ENCODE measurements around the gene ATP6V1B1. TPM values are rescaled to one million over a fixed set of nuclear protein-coding genes. Genes with fewer than 3 reads are reported as not detected.
A peak's percentile ranks its signal among the peaks of the same experiment; 100 is the strongest.

Gene ATP6V1B1
- total and polyA plus RNA-seq, 2 of the 13 experiments (the other 11 are each of a cell fraction or from before 2014, with no cell fraction given), result 0.58 to 1.6 TPM

DNA sequence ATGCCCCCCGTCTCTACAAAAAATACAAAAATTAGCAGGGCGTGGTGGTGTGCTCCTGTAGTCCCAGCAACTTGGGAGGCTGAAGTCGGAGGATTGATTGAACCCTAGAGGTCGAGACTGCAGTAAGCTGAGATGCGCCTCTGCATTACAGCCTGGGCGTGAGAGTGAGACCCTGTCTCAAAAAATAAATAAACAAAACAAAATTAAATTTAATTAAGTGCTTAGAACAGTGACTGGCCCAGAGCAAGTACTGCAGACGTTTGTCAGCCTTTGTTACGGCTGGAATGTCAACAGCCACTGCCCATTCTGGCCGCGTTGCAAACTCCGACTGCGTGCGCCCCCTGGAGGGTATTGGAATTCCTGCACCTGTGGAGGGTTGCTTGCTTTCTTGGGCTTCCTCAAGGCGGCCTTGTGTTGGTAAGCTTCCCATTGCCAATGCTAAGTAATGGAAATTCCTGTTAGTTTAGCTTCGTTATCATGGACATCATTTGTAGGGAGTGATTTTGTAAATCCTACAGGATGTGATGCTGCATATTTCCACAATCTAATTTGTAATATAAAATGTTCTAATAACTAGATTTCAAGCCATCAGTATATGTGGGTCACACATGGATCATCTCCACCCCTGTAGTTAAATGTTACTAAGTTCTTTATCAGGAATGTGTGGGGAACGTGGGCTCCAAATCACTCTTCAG lies 15.9 kb upstream of the ATP6V1B1 start (continued):
- peak; percentile 78; the same call in 1 of the 2 replicates for TF ChIP-seq ZNF44 (CRISPR knock-in tag; IDR thresholded peaks at IDR 0.05)
- peak; percentile 100 for TF ChIP-seq TEAD3 (CRISPR knock-in tag; optimal IDR thresholded peaks at IDR 0.05; ENCODE audit: borderline replicate concordance)
- 0 out of 2 replicates have a peak, but pooled peaks have one; percentile 38 for TF ChIP-seq GLI4 (CRISPR knock-in tag; IDR thresholded peaks at IDR 0.05; ENCODE audit: borderline replicate concordance)
- 0 out of 2 replicates have a peak, but pooled peaks have one; percentile 14 for TF ChIP-seq SRF (IDR thresholded peaks at IDR 0.05; ENCODE audit: low read depth, low read length)
- peak; percentile 84 for TF ChIP-seq ZNF792 (CRISPR knock-in tag; IDR thresholded peaks at IDR 0.05)
- TF ChIP-seq, protein P1, sequence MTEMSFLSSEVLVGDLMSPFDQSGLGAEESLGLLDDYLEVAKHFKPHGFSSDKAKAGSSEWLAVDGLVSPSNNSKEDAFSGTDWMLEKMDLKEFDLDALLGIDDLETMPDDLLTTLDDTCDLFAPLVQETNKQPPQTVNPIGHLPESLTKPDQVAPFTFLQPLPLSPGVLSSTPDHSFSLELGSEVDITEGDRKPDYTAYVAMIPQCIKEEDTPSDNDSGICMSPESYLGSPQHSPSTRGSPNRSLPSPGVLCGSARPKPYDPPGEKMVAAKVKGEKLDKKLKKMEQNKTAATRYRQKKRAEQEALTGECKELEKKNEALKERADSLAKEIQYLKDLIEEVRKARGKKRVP (CRISPR knock-in tag; IDR thresholded peaks at IDR 0.05), result no peak
- peak; percentile 77; the same call in 1 of the 2 replicates for TF ChIP-seq ZNF205 (CRISPR knock-in tag; IDR thresholded peaks at IDR 0.05)
- TF ChIP-seq PHF5A (CRISPR knock-in tag; IDR thresholded peaks at IDR 0.05; ENCODE audit: low read depth, unreplicated experiment), result peak; percentile 41
- no peak for TF ChIP-seq GZF1 (CRISPR knock-in tag; IDR thresholded peaks at IDR 0.05)
- TF ChIP-seq FOXA1 (IDR thresholded peaks at IDR 0.05), result peak; percentile 47; the same call in 1 of the 2 replicates
- TF ChIP-seq FOXA1 (CRISPR knock-in tag; IDR thresholded peaks at IDR 0.05), result peak; percentile 99
- peak; percentile 58; the same call in 1 of the 2 replicates for TF ChIP-seq ZNF772 (CRISPR knock-in tag; IDR thresholded peaks at IDR 0.05)
- peak; percentile 33; the same call in 1 of the 2 replicates for TF ChIP-seq HMG20A (CRISPR knock-in tag; IDR thresholded peaks at IDR 0.05; ENCODE audit: borderline replicate concordance)
- TF ChIP-seq ZNF350 (CRISPR knock-in tag; IDR thresholded peaks at IDR 0.05; ENCODE audit: borderline replicate concordance, low read depth), result 0 out of 2 replicates have a peak, but pooled peaks have one; percentile 46
- peak; percentile 59; the same call in 1 of the 2 replicates for TF ChIP-seq TSC22D2 (CRISPR knock-in tag; IDR thresholded peaks at IDR 0.05; ENCODE audit: borderline replicate concordance)
- TF ChIP-seq ZMAT3 (CRISPR knock-in tag; conservative IDR thresholded peaks at IDR 0.05), result 0 out of 2 replicates have a peak, but pooled peaks have one; percentile 55
- peak; percentile 68; the same call in 1 of the 2 replicates for TF ChIP-seq GATAD2A (CRISPR knock-in tag; IDR thresholded peaks at IDR 0.05)
- TF ChIP-seq, protein P2, sequence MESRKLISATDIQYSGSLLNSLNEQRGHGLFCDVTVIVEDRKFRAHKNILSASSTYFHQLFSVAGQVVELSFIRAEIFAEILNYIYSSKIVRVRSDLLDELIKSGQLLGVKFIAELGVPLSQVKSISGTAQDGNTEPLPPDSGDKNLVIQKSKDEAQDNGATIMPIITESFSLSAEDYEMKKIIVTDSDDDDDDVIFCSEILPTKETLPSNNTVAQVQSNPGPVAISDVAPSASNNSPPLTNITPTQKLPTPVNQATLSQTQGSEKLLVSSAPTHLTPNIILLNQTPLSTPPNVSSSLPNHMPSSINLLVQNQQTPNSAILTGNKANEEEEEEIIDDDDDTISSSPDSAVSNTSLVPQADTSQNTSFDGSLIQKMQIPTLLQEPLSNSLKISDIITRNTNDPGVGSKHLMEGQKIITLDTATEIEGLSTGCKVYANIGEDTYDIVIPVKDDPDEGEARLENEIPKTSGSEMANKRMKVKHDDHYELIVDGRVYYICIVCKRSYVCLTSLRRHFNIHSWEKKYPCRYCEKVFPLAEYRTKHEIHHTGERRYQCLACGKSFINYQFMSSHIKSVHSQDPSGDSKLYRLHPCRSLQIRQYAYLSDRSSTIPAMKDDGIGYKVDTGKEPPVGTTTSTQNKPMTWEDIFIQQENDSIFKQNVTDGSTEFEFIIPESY (CRISPR knock-in tag; IDR thresholded peaks at IDR 0.05), result peak; percentile 61; the same call in 1 of the 2 replicates
- TF ChIP-seq, protein P3, sequence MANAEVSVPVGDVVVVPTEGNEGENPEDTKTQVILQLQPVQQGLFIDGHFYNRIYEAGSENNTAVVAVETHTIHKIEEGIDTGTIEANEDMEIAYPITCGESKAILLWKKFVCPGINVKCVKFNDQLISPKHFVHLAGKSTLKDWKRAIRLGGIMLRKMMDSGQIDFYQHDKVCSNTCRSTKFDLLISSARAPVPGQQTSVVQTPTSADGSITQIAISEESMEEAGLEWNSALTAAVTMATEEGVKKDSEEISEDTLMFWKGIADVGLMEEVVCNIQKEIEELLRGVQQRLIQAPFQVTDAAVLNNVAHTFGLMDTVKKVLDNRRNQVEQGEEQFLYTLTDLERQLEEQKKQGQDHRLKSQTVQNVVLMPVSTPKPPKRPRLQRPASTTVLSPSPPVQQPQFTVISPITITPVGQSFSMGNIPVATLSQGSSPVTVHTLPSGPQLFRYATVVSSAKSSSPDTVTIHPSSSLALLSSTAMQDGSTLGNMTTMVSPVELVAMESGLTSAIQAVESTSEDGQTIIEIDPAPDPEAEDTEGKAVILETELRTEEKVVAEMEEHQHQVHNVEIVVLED (CRISPR knock-in tag; IDR thresholded peaks at IDR 0.05; ENCODE audit: borderline replicate concordance), result peak; percentile 26; the same call in 1 of the 2 replicates
- TF ChIP-seq KDM2A (CRISPR knock-in tag; IDR thresholded peaks at IDR 0.05; ENCODE audit: borderline replicate concordance, low read depth), result peak; percentile 95
- no peak for TF ChIP-seq ZNF562 (CRISPR knock-in tag; IDR thresholded peaks at IDR 0.05; ENCODE audit: borderline replicate concordance)
- TF ChIP-seq ZNF224 (CRISPR knock-in tag; IDR thresholded peaks at IDR 0.05), result no peak
- TF ChIP-seq ZNF709 (CRISPR knock-in tag; IDR thresholded peaks at IDR 0.05), result 0 out of 2 replicates have a peak, but pooled peaks have one; percentile 43
- TF ChIP-seq NCOR1 (IDR thresholded peaks at IDR 0.05; ENCODE audit: borderline replicate concordance, low read length), result no peak
- 0 out of 2 replicates have a peak, but pooled peaks have one; percentile 67 for TF ChIP-seq ZNF878 (CRISPR knock-in tag; IDR thresholded peaks at IDR 0.05)

Data from HepG2 (cell line).